Hepatocyte (in vitro differentiated cells): ENCODE data around the gene CYSTM1. TPM values are rescaled to one million over a fixed set of nuclear protein-coding genes. Genes with fewer than 3 reads are reported as not detected.

Source experiments
- DNase-seq: peaks from one replicate; pipeline ENCODE4 v3.0.0-alpha.2; 2016; ENCODE audit warnings: low spot score
- H2AFZ ChIP-seq: fragments of 200-600 bp; sonication (generic); 2 replicates; pipeline ENCODE4 v1.6.0; 2016; ENCODE audit warnings: antibody characterized with exemption, mild to moderate bottlenecking
- H3K27ac ChIP-seq: fragments of 200-600 bp; sonication (generic); 2 replicates; pipeline ENCODE4 v1.5.1; 2016; ENCODE audit warnings: mild to moderate bottlenecking
- H3K27me3 ChIP-seq: fragments of 200-600 bp; sonication (generic); 2 replicates; pipeline ENCODE4 v1.6.1; 2016
- H3K36me3 ChIP-seq: fragments of 200-600 bp; sonication (generic); replicated peaks from 2 replicates; pipeline ENCODE4 v1.5.1; 2016; ENCODE audit warnings: low read depth; ENCODE audit not compliant: insufficient read depth
- H3K4me1 ChIP-seq: fragments of 200-600 bp; sonication (generic); 2 replicates; pipeline ENCODE4 v1.5.1; 2016; ENCODE audit warnings: mild to moderate bottlenecking, moderate library complexity; ENCODE audit not compliant: insufficient read depth
- H3K4me2 ChIP-seq: fragments of 200-600 bp; sonication (generic); 2 replicates; pipeline ENCODE4 v1.6.0; 2016
- H3K4me3 ChIP-seq: fragments of 200-600 bp; sonication (generic); 2 replicates; pipeline ENCODE4 v1.5.1; 2016; ENCODE audit warnings: mild to moderate bottlenecking
- H3K79me2 ChIP-seq: fragments of 200-600 bp; sonication (generic); 2 replicates; pipeline ENCODE4 v1.6.0; 2017; ENCODE audit warnings: mild to moderate bottlenecking
- H3K9me2 ChIP-seq: fragments of 200-600 bp; sonication (generic); replicated peaks from 2 replicates; pipeline ENCODE4 v1.6.0; 2017; ENCODE audit warnings: mild to moderate bottlenecking; ENCODE audit not compliant: insufficient read depth
- H3K9me3 ChIP-seq: fragments of 200-600 bp; sonication (generic); 2 replicates; pipeline ENCODE4 v1.5.1; 2016; ENCODE audit warnings: low read depth, mild to moderate bottlenecking
- H4K20me1 ChIP-seq: fragments of 200-600 bp; sonication (generic); 2 replicates; pipeline ENCODE4 v1.6.0; 2016; ENCODE audit warnings: mild to moderate bottlenecking; ENCODE audit not compliant: insufficient read depth, poor library complexity, severe bottlenecking
- CTCF ChIP-seq: fragments of 200-600 bp; sonication (generic); IDR thresholded peaks from 2 replicates; pipeline ENCODE4 v1.5.1; 2016; ENCODE audit warnings: antibody characterized with exemption, mild to moderate bottlenecking; ENCODE audit not compliant: poor library complexity
- EZH2 ChIP-seq: fragments of 200-600 bp; sonication (generic); IDR thresholded peaks from 2 replicates; pipeline ENCODE4 v1.6.1; 2016; ENCODE audit warnings: antibody characterized with exemption, mild to moderate bottlenecking, borderline replicate concordance
- EZH2phosphoT487 ChIP-seq: fragments of 200-600 bp; sonication (generic); IDR thresholded peaks from one replicate; pipeline ENCODE4 v1.6.1; 2018; ENCODE audit warnings: antibody characterized with exemption, mild to moderate bottlenecking, low read depth, moderate library complexity; ENCODE audit not compliant: unreplicated experiment, severe bottlenecking
- WGBS: methylation state at CpG from one replicate; pipeline ENCODE4 v1.1.6; 2016; ENCODE audit warnings: low lambda C conversion rate; ENCODE audit errors: missing lambda C conversion rate; 5-methylcytosine and 5-hydroxymethylcytosine counted together
- polyA plus RNA-seq: library from polyadenylated mRNA; unstranded; fragments of >200 nt; fragmentation: Nextera tagmentation; extraction: Ambion mirVana; gene quantifications from 2 replicates; pipeline ENCODE4 v1.2.1, GENCODE V29; 2016
- total RNA-seq: library from RNA; depleted of rRNA; stranded (reverse); fragments of >200 nt; gene quantifications from 2 replicates; pipeline ENCODE4 v1.2.3, GENCODE V29; 2014

CYSTM1 gene
- total and polyA plus RNA-seq, 2 experiments from 2014 or later: 111 to 262 TPM

- Histone ChIP-seq H3K79me2 (peaks cover 30% of the 10 kb centered on the region), H3K9me2 (no peaks in the 10 kb centered on the region), H3K36me3 (no peaks in the 10 kb centered on the region), H4K20me1 (no peaks in the 10 kb centered on the region), H2AFZ (no peak overlapping the region), H3K27me3 (no peaks in the 10 kb centered on the region), H3K4me1 (peaks cover 47% of the 10 kb centered on the region), H3K4me2 (no peak overlapping the region), H3K27ac (peak overlapping the region; percentile 85), H3K9me3 (no peaks in the 10 kb centered on the region), H3K4me3 (no peak overlapping the region)
- TF ChIP-seq CTCF (no peak), EZH2 (no peak), EZH2phosphoT487 (no peak)
- no peak for DNase-seq
- 86% methylated on average over 3 of the region's 3 CpGs for WGBS
These were observed 48.6 kb downstream of the CYSTM1 start for GRCh38 chr5:140223567-140223966.

- 88% methylated on average over 3 of the region's 3 CpGs for WGBS
- H3K4me3 ChIP-seq: no peak overlapping the region
- H4K20me1 ChIP-seq: no peaks in the 10 kb centered on the region
- no peaks in the 10 kb centered on the region for H3K36me3 ChIP-seq
- TF ChIP-seq EZH2phosphoT487 (no peak), EZH2 (no peak), CTCF (no peak)
- no peak overlapping the region for H3K27ac ChIP-seq
- no peak for DNase-seq
- no peaks in the 10 kb centered on the region for H3K9me2 ChIP-seq
- peaks cover 40% of the 10 kb centered on the region for H3K4me1 ChIP-seq
- no peak overlapping the region for H3K4me2 ChIP-seq
- H2AFZ ChIP-seq: no peak overlapping the region
- H3K79me2 ChIP-seq: peaks cover 30% of the 10 kb centered on the region
- no peaks in the 10 kb centered on the region for H3K27me3 ChIP-seq
- no peaks in the 10 kb centered on the region for H3K9me3 ChIP-seq
These were observed 49.7 kb downstream of the CYSTM1 start for GRCh38 chr5:140224658-140225057.

- Histone ChIP-seq H3K27me3 (no peaks in the 10 kb centered on the region), H3K4me3 (no peak overlapping the region), H3K27ac (no peak overlapping the region), H3K4me1 (peaks cover 34% of the 10 kb centered on the region), H3K4me2 (no peak overlapping the region), H3K79me2 (peaks cover 35% of the 10 kb centered on the region), H3K36me3 (no peaks in the 10 kb centered on the region), H4K20me1 (no peaks in the 10 kb centered on the region), H3K9me2 (no peaks in the 10 kb centered on the region), H3K9me3 (no peaks in the 10 kb centered on the region), H2AFZ (no peak overlapping the region)
- WGBS: 81% methylated on average over 3 of the region's 3 CpGs
- no peak for TF ChIP-seq EZH2
- TF ChIP-seq EZH2phosphoT487: no peak
- no peak for TF ChIP-seq CTCF
- no peak for DNase-seq
These were observed 50.4 kb downstream of the CYSTM1 start for GRCh38 chr5:140225396-140225795.

GRCh38 chr5:140227046-140227445, 52.1 kb downstream of the CYSTM1 start:
- H3K4me2 ChIP-seq: no peak overlapping the region
- H2AFZ ChIP-seq: no peak overlapping the region
- 91% methylated on average over 2 of the region's 2 CpGs for WGBS
- DNase-seq: no peak
- peaks cover 43% of the 10 kb centered on the region for H3K79me2 ChIP-seq
- H3K9me2 ChIP-seq: no peaks in the 10 kb centered on the region
- no peak for TF ChIP-seq CTCF
- no peak for TF ChIP-seq EZH2phosphoT487
- TF ChIP-seq EZH2: no peak
- peaks cover 18% of the 10 kb centered on the region for H3K4me1 ChIP-seq
- H3K36me3 ChIP-seq: no peaks in the 10 kb centered on the region
- no peaks in the 10 kb centered on the region for H3K9me3 ChIP-seq
- no peaks in the 10 kb centered on the region for H4K20me1 ChIP-seq
- no peak overlapping the region for H3K27ac ChIP-seq
- H3K27me3 ChIP-seq: no peaks in the 10 kb centered on the region
- H3K4me3 ChIP-seq: no peak overlapping the region
